ENCODE measurements around the gene ZNF862.
"Not testable (repeated sequence)": the region's sequence is repeated elsewhere in the genome, so short reads cannot be mapped to it uniquely, and the experiment has no call there.

ZNF862 gene

GRCh38 chr7:149825567-149826343 lies 12.4 kb upstream of the ZNF862 start:
- no peak for DNase-seq

DNA sequence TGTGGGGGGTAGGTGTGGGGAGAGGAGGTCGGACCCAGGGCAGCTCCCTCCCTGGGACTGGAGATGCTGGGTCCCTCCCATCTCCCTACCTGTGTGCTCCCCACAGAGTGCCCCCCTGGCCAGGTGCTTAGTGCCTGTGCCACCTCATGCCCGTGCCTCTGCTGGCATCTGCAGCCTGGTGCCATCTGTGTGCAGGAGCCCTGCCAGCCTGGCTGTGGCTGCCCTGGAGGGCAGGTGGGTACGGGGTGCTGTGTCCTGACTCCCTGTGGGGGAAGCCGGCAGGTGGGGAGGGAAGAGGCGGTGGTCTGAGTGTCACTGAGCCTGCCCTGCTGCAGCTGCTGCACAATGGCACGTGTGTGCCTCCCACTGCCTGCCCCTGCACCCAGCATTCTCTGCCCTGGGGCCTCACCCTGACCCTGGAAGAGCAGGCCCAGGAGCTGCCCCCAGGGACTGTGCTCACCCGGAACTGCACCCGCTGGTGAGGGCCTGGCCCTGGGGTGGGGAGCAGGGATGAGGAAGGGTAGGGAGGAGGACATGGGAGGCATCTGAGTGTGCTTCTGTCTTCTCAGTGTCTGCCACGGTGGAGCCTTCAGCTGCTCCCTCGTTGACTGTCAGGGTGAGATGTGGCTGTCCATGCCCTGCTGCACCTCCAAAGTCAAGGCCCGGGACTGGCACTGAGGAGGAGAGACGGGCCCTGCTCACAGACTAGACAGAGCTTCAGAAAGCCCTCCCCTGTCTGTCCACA lies 11.7 kb upstream of the ZNF862 start:
- DNase-seq = no peak

GRCh38 chr7:149827089-149827981 lies 10.8 kb upstream of the ZNF862 start:
- DNase-seq = no peak

DNA sequence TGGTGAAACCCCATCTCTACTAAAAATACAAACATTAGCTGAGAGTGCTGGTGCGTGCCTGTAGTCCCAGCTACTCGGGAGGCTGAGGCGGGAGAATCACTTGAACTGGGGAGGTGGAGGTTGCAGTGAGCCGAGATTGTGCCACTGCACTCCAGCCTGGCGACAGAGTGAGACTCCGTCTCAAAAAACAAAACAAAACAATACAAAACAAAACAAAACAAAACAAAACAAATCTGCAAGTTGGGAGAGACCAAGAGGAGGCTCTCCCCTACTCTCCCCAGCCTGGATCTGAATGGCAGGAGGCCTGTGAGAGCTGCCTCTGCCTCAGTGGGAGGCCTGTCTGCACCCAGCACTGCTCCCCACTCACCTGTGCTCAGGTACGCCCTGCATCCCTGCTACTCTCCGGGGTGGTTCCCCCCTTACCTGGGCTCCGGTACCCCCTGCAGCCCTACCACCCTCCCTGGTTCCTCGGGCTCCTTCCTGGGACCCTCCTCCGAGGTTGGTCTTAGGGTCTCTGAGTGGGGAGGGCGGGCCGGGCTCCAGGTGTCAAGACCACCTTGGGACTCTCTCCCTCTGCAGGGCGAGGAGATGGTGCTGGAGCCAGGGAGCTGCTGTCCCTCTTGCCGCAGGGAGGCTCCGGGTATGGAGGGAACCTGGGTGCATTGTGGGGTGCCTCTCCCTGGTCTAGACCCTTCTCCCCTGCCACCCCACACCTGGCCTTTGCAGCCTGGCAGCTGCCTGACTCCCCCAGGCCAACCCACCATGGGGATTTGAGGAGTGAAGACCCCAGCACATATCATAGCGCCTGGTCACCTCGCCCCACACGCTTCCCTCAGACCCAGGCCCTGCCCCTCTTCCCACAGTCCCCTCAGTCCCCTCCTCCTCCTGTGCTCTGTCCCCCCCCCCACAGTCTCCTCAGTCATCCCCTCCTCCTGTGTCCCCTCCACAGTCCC lies 9.5 kb upstream of the ZNF862 start:
- no peak for DNase-seq

- not testable (repeated sequence) for DNase-seq
Measured at GRCh38 chr7:149830527-149830926, 7.6 kb upstream of the ZNF862 start.

GRCh38 chr7:149830997-149831740 lies 7.0 kb upstream of the ZNF862 start:
- DNase-seq = no peak

DNA sequence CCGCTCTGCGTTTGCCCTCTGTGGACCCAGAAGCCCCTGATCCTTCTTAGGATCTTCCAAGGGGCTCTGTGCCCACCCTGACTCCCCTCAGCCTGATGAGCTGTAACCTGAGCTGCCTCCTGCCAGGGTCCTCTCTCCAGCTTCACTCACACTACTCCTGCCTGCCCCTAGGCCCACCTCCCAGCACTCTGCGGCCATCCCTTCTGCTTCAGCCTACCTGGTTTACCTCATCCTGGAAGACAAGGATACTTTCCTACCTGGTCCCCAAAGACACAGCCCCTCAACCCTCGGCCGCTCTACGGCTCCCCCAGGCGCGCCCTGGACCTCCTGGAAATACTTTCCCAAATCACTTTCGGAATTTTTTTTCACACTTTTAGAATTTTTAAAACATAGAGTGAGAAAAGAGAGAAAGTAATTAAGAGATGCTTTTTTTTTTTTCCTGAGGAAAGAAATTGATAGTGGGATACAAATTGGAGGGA lies 6.4 kb upstream of the ZNF862 start:
- no peak for DNase-seq

DNA sequence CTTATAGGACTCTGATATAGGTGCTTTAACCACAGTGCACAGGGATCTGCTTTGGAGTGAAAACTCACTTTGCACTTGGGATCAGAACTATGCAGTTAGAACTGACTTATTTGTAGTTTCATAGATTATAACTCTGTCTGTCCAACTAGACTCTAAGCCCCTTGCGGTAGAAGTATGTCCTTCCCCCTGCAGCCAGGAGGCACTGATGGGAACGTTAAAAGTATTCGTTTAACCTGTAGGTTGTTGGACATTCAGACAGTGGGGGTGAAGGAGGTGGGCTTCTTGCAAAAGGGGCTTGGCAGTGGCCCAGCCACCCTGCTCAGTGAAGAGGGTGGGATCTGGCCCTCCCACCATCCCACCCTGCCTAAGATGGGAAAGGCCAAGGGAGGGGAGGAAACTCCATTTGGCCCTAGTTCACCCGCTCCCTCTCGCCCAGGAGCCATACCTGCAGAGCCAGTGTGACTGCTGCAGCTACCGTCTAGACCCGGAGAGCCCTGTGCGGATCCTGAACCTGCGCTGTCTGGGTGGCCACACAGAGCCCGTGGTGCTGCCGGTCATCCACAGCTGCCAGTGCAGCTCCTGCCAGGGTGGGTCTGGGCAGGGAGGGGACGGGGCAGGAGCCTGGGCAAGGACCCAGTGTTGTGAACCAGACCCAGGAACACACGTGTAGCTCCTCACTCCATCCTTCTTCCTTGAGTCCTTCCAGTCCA lies 5.7 kb upstream of the ZNF862 start:
- DNase-seq = no peak

GRCh38 chr7:149833495-149834130 lies 4.6 kb upstream of the ZNF862 start:
- no peak for DNase-seq

- DNase-seq = no peak
Measured at GRCh38 chr7:149834601-149835000, 3.6 kb upstream of the ZNF862 start.

- DNase-seq = no peak
Measured at GRCh38 chr7:149836434-149836833, 1.7 kb upstream of the ZNF862 start.

DNA sequence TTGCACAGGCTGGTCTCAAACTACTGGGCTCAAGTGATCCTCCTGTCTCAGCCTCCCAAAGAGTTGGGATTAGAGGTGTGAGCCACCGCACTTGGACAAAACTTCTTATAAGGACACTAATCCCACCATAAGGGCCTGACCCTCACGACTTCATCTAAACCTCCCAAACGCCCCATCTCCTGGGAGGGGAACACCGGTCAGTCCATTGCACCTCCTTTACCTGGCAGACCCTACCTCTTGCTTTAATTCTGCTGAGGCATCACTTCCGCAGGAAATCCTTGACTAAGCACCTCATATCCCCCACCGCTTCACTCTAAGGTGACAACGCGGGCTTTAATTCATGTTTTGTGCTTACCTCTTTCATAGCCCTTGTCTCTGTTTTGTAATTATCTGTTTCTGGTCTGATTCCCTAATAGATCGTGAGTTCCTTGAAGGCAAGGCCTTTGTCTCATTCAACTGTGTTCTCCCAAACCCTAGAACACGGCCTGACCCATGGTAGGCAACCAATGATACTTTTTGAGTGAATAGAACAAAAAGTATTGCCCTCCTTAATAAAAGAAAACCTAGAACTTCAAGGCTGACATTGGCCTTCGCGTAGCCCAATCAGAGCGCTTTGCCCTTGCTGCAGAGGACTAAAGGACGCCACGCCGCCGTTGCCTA lies 481 bp upstream of the ZNF862 start:
- DNase-seq = no peak

GRCh38 chr7:149838992-149839408 lies 825 bp downstream of the ZNF862 start:
- DNase-seq = no peak

GRCh38 chr7:149839933-149840332 lies 1.8 kb downstream of the ZNF862 start:
- no peak for DNase-seq

GRCh38 chr7:149843566-149843965 lies 5.4 kb downstream of the ZNF862 start:
- no peak for DNase-seq

GRCh38 chr7:149844445-149844844 lies 6.3 kb downstream of the ZNF862 start:
- no peak for DNase-seq

- DNase-seq = no peak
Measured at GRCh38 chr7:149845257-149845980, 7.2 kb downstream of the ZNF862 start.

- DNase-seq = no peak
Measured at GRCh38 chr7:149846021-149846420, 7.8 kb downstream of the ZNF862 start.

Measured in NCI-H1417 treated with DMSO at 0.1 percent for 48 hours (cell line).